ES-I3 (cell line): ENCODE measurements around the gene PEPD.

Source experiments
- H3K36me3 ChIP-seq: 2 replicates; pipeline ENCODE4 v1.6.1; 2013; ENCODE audit warnings: mild to moderate bottlenecking, low read length, control low read depth, moderate library complexity; ENCODE audit not compliant: insufficient read depth
- H3K4me1 ChIP-seq: 2 replicates; pipeline ENCODE4 v1.6.1; 2013; ENCODE audit warnings: mild to moderate bottlenecking, control low read depth, low read length; ENCODE audit not compliant: insufficient read depth
- H3K9ac ChIP-seq: 2 replicates; pipeline ENCODE4 v1.6.1; 2013; ENCODE audit warnings: low read depth, mild to moderate bottlenecking, low read length, moderate library complexity
- H3K9me3 ChIP-seq: 2 replicates; pipeline ENCODE4 v1.6.1; 2013; ENCODE audit warnings: mild to moderate bottlenecking, low read length, moderate library complexity; ENCODE audit not compliant: control insufficient read depth, insufficient read depth

The PEPD gene

DNA sequence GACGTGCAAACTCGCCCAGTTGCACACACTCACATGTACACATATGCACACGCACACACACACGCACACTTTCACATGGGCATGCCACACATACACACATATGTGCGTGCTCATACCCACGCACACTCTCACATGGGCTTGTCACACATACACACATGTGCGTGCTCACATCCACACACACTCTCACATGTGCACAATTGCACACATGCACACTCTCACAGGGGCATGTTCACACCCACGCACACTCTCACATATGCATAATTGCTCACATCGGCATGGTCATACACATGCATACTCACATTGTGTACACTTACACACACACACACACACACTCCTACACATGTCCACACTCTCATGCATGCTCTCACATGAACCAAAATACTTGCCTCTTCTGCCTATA, 32.8 kb upstream of the PEPD start:
- Histone ChIP-seq H3K4me1 (no peaks in the 10 kb centered on the region), H3K36me3 (no peaks in the 10 kb centered on the region), H3K9ac (no peak overlapping the region), H3K9me3 (no peaks in the 10 kb centered on the region)

DNA sequence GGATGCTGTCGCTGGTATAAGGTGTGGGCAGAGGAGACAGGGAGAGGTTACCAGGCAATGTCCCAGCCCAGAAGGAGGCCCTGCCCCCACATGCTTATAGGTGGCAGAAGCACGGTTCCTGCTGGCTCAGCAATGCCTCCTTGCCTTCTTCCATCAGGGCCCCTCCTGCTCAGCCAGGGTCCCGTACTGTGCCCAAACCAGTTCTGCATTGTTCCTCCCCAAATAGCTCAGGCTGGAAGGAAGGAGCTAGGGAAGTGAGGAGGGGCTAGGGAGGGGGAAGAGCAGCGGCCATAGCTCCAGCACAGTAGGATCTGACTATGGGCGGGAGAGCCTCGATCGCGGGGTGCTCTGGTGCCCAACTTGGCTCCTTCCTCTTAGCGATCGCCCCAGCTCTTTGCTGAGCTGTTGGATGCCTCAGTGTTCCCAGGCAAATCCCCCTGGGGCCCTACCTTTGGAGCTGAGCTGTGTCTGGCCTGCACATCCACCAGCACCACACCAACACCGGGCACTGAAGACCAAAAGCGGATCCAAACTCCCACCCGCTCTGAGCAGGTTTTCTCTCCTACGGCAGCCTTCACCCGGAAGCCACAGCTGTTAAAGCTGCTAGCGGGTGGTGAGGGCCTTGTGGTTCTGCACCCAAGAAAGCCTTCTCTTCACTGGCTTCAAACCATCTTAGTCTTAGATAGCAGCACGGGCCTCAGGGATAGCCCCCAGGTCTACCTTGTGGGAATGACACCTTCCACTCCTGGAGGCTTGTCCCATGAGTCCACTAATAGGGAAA, 32.1 kb upstream of the PEPD start:
- no peaks in the 10 kb centered on the region for H3K36me3 ChIP-seq
- H3K4me1 ChIP-seq: no peaks in the 10 kb centered on the region
- H3K9ac ChIP-seq: no peak overlapping the region
- no peaks in the 10 kb centered on the region for H3K9me3 ChIP-seq

DNA sequence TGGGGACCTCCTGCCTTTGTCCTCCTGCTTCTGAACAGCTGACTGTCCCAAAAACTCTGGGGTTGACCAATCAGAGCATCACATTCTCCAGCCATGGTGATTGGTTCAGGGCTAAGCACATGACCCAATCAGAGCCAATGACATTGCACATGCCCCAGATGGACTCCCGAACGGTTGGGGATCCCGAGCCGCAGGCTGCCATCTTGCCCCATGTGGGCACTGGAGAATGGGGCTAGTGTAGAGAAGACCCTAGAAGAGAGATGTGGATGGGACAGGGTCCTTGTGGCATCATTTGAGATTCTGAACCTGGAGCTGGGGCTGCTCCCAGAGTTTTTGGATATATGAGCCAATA, 31.3 kb upstream of the PEPD start:
- H3K4me1 ChIP-seq: no peaks in the 10 kb centered on the region
- H3K36me3 ChIP-seq: no peaks in the 10 kb centered on the region
- H3K9me3 ChIP-seq: no peaks in the 10 kb centered on the region
- H3K9ac ChIP-seq: no peak overlapping the region

- H3K9ac ChIP-seq: no peak overlapping the region
- no peaks in the 10 kb centered on the region for H3K9me3 ChIP-seq
- H3K4me1 ChIP-seq: no peaks in the 10 kb centered on the region
- H3K36me3 ChIP-seq: no peaks in the 10 kb centered on the region
These were observed 30.8 kb upstream of the PEPD start for GRCh38 chr19:33552191-33552927.

GRCh38 chr19:33551676-33552075, 30.1 kb upstream of the PEPD start:
- no peak overlapping the region for H3K9ac ChIP-seq
- H3K9me3 ChIP-seq: no peaks in the 10 kb centered on the region
- no peaks in the 10 kb centered on the region for H3K4me1 ChIP-seq
- H3K36me3 ChIP-seq: no peaks in the 10 kb centered on the region

DNA sequence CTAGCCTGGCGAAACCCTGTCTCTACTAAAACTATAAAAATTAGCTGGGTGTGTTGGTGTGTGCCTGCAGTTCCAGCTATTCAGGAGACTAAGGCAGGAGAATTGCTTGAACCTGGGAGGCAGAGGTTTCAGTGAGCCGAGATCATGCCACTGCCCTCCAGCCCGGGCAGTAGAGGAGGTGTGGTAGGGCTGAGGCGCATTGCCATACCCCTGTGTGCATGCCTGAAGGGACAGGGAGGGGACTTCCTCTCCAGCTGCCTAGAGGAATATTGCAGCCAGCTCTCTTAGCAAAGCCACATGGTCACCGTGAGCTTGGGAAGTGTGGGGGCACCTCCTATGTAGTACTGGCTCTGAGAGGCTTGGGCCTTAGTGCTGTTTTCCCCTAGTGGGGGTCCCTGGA, 29.2 kb upstream of the PEPD start:
- H3K36me3 ChIP-seq: no peaks in the 10 kb centered on the region
- H3K9me3 ChIP-seq: no peaks in the 10 kb centered on the region
- H3K4me1 ChIP-seq: no peaks in the 10 kb centered on the region
- H3K9ac ChIP-seq: no peak overlapping the region

GRCh38 chr19:33547676-33548075, 26.1 kb upstream of the PEPD start:
- no peaks in the 10 kb centered on the region for H3K9me3 ChIP-seq
- H3K36me3 ChIP-seq: no peaks in the 10 kb centered on the region
- no peak overlapping the region for H3K9ac ChIP-seq
- H3K4me1 ChIP-seq: no peaks in the 10 kb centered on the region

GRCh38 chr19:33546656-33547055, 25.1 kb upstream of the PEPD start:
- no peaks in the 10 kb centered on the region for H3K9me3 ChIP-seq
- H3K36me3 ChIP-seq: no peaks in the 10 kb centered on the region
- no peaks in the 10 kb centered on the region for H3K4me1 ChIP-seq
- H3K9ac ChIP-seq: no peak overlapping the region

DNA sequence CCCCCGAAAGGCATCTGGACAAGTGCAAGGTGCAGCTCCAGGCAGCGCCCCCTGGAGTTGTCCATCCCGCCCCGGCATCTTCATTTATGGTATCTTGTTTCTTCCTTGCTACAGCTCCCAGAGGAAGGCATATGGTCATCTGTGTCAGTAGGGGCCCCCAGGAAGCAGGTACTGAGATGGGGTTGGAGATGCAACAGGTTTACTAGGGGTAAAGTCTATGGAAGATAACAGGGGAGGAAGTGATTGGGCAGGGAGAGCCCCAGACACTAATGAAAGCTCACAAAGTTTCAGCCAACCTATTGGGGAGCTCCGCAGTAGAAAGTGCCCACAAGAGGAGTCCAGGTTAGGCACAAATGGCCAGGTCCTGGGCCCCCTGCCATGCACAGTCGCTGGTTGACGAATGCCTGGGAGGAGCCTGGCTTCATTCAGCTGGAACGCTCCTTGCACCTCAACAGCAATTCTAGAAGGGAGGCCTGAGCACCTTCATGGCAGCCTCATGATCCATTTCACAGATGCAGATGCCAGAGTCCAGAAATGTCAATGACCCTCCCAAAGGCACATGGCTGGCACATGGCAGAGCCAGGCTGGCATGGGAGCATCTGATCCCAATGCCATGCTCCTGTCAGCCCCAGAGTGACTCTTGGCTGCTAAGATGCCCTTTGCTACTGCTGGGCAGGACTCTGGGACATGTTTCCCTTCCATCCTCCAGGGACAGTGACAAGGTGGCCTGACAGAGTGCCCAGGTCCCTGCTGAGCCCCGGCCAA, 23.8 kb upstream of the PEPD start:
- Histone ChIP-seq H3K4me1 (no peaks in the 10 kb centered on the region), H3K36me3 (no peaks in the 10 kb centered on the region), H3K9me3 (no peaks in the 10 kb centered on the region), H3K9ac (no peak overlapping the region)

DNA sequence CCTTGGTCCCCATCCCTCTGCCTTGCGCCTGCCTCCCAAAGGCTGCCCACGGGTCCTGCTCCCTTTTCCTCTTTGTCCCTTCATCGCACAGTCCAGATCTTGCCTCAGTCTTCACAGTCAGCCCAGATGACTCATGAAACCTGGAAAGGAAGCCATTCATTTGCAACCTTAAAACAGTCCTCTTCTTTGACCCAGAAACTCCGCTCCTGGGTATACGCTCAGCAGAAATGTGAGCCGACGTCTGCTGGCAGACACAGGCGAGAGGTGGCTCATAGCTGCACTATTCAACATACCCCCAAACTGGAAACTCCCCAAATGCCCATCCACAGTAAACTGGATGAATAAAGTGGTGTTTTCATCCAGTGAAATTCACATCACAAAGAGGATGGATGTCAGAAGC, 13.6 kb upstream of the PEPD start:
- H3K9me3 ChIP-seq: no peaks in the 10 kb centered on the region
- H3K36me3 ChIP-seq: no peaks in the 10 kb centered on the region
- peaks cover 16% of the 10 kb centered on the region for H3K4me1 ChIP-seq
- H3K9ac ChIP-seq: no peak overlapping the region

GRCh38 chr19:33532859-33533460, 11.4 kb upstream of the PEPD start:
- no peaks in the 10 kb centered on the region for H3K9me3 ChIP-seq
- peak overlapping the region; percentile 20; the same call in 1 of the 2 replicates for H3K9ac ChIP-seq
- H3K4me1 ChIP-seq: peaks cover 16% of the 10 kb centered on the region
- no peaks in the 10 kb centered on the region for H3K36me3 ChIP-seq

- no peaks in the 10 kb centered on the region for H3K36me3 ChIP-seq
- H3K4me1 ChIP-seq: peaks cover 16% of the 10 kb centered on the region
- H3K9ac ChIP-seq: no peak overlapping the region
- no peaks in the 10 kb centered on the region for H3K9me3 ChIP-seq
These were observed 9.3 kb upstream of the PEPD start for GRCh38 chr19:33530842-33531241.

- no peaks in the 10 kb centered on the region for H3K36me3 ChIP-seq
- H3K9me3 ChIP-seq: no peaks in the 10 kb centered on the region
- no peak overlapping the region for H3K9ac ChIP-seq
- H3K4me1 ChIP-seq: peaks cover 16% of the 10 kb centered on the region
These were observed 8.7 kb upstream of the PEPD start for GRCh38 chr19:33530296-33530695.

DNA sequence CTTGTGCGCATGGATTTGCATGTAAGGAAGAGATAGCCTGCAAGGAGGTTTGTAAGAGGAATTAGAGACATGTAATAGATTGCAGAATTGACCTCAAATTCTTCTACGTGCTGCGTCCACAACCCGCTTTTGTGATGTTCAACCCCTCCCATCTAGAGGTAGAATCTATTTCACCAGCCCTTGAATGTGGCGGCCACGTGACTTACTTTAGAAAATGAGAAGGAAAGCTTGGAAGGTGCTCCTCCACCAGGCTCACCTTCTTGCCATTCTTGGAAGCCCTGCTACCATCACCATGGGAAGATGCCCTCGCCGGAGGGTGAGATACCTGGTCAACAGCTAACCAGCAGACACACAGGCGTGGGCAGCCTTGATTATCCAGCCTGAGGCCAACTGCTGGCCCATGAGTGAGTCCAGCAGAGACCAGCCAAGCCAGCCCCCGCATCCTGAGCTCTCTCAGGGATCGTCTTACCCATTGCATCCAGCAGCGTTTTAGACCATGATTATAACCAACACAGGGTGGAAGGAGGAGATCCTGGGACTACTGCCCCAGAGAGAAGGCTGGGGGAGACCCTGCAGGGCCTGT, 7.6 kb upstream of the PEPD start:
- no peak overlapping the region for H3K9ac ChIP-seq
- no peaks in the 10 kb centered on the region for H3K36me3 ChIP-seq
- H3K4me1 ChIP-seq: peaks cover 11% of the 10 kb centered on the region
- no peaks in the 10 kb centered on the region for H3K9me3 ChIP-seq
